KOPT-K1 (cell line): ENCODE data around the gene OSR1.
"Not testable (repeated sequence)": the region's sequence is repeated elsewhere in the genome, so short reads cannot be mapped to it uniquely, and the experiment has no call there.

Experiments used
- H3K27ac ChIP-seq: fragments of 200-600 bp; sonication (generic); 2 replicates; pipeline ENCODE4 v1.5.1; 2016; ENCODE audit warnings: antibody characterized with exemption, mild to moderate bottlenecking, low read depth, low read length; ENCODE audit not compliant: poor library complexity, severe bottlenecking
- H3K36me3 ChIP-seq: fragments of 200-600 bp; sonication (generic); 2 replicates; pipeline ENCODE4 v1.5.1; 2017; ENCODE audit warnings: antibody characterized with exemption, mild to moderate bottlenecking, low read length, moderate library complexity; ENCODE audit not compliant: insufficient read depth
- H3K9me3 ChIP-seq: fragments of 200-600 bp; sonication (generic); 2 replicates; pipeline ENCODE4 v1.5.1; 2017; ENCODE audit warnings: antibody characterized with exemption, low read length, mild to moderate bottlenecking; ENCODE audit not compliant: insufficient read depth, poor library complexity, severe bottlenecking

OSR1 gene

DNA sequence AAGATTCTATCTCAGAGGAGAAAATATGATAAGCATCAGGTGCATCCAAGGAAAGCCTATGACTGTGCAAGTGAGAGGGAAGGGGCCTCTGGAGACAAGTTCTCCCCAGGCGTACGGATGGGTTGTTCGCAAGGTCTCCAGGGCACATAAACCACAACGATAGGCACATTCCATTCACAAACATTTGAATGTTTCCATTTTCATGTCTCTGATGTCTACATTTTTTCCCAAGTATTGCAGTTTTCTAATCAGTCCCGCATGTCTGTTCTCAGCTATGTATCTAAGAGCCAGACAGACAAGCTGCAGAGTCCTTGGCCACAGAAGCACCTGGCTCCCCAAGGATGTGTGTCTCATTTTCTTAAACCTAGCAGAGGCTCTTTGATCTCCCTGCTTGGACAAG is 28.0 kb downstream of the OSR1 start:
- Histone ChIP-seq H3K9me3 (no peaks in the 10 kb centered on the region), H3K27ac (no peak overlapping the region), H3K36me3 (no peaks in the 10 kb centered on the region)

DNA sequence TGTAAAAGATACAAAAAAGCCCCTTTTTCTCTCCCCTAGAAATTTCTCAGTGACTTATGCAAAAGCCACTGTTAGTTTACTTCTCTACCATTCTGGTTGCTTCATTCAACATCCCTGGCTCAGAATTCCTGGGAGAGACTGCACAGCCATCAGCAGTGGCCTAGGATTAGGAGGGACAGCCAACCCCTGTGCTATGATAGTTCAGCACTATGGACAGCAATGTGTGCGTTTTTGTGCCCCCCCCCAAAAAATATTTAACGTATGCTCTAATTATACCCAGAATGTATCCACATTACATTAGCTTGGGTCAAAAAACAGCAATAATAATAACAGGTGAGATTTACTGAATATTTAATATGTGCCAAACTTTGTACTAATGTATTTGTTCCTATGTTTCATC is 29.0 kb downstream of the OSR1 start:
- Histone ChIP-seq H3K36me3 (no peaks in the 10 kb centered on the region), H3K9me3 (no peaks in the 10 kb centered on the region), H3K27ac (no peak overlapping the region)

DNA sequence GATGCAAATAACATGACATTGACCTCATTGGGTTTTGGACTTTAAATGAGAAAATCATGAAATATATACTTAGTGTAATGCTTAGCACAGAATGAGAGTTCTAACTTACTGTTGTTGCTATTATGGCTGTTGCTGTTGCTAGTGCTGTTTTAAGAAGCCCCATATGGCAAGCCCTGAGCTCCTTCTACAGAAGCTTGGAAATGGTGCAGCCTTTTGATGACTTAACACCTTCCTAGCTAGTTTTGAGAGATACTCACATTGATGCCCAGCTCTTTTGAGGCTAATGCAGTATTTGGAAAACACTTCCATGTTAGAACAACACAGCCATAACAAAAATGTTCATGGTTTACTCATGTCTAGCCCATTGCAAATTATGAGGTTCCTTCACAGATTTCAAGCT is 30.9 kb downstream of the OSR1 start:
- H3K36me3 ChIP-seq = no peaks in the 10 kb centered on the region
- H3K27ac ChIP-seq = no peak overlapping the region
- no peaks in the 10 kb centered on the region for H3K9me3 ChIP-seq

GRCh38 chr2:19321946-19322345 is 36.5 kb downstream of the OSR1 start:
- Histone ChIP-seq H3K9me3 (no peaks in the 10 kb centered on the region), H3K27ac (no peak overlapping the region), H3K36me3 (no peaks in the 10 kb centered on the region)

DNA sequence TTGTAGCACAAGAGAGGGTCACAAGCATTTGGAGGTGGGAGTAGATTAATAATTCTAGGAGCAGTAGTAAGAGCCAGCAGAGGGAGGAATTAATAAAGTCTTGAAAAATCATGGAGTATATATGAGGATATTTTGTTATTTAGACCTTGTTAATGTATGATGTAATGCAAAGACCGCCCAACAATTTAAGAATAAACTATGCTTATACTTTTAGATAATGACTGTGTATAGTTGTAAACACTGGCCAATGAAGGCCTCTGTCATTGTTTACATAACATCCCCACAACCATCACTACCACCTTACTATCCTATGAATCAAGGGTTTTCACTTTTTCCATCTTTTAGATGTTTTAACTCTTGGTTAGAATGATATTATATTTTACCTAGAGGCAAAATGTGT is 37.6 kb downstream of the OSR1 start:
- Histone ChIP-seq H3K36me3 (no peaks in the 10 kb centered on the region), H3K9me3 (no peaks in the 10 kb centered on the region), H3K27ac (no peak overlapping the region)

- no peak overlapping the region for H3K27ac ChIP-seq
- no peaks in the 10 kb centered on the region for H3K9me3 ChIP-seq
- H3K36me3 ChIP-seq = no peaks in the 10 kb centered on the region
Measured at GRCh38 chr2:19319698-19320097, 38.7 kb downstream of the OSR1 start.

GRCh38 chr2:19319064-19319463 is 39.4 kb downstream of the OSR1 start:
- Histone ChIP-seq H3K9me3 (no peaks in the 10 kb centered on the region), H3K27ac (no peak overlapping the region), H3K36me3 (no peaks in the 10 kb centered on the region)

GRCh38 chr2:19313553-19313952 is 44.9 kb downstream of the OSR1 start:
- Histone ChIP-seq H3K9me3 (no peaks in the 10 kb centered on the region), H3K27ac (no peak overlapping the region), H3K36me3 (no peaks in the 10 kb centered on the region)

DNA sequence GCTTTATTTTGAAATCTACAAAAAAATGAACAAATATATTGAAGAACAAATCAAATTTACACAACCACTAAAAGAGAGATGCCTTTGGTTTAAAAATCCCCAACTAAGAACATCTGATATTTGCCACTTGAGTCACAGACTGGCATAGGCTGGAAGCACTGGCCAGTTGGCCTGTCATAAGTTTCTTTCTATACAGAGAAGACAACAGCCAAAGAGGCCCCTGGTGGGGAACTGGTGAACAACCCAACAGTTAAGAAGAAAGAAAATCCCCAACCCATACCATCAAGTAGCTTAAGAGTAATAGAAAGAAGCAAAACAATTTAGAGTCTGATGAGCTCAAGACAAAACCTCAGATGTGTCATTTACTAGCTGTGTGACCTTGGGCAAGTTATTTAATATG is 45.5 kb downstream of the OSR1 start:
- H3K9me3 ChIP-seq = no peaks in the 10 kb centered on the region
- H3K27ac ChIP-seq = no peak overlapping the region
- no peaks in the 10 kb centered on the region for H3K36me3 ChIP-seq

GRCh38 chr2:19306065-19306464 is 52.4 kb downstream of the OSR1 start:
- not testable (repeated sequence) for H3K27ac ChIP-seq, H3K9me3 ChIP-seq, H3K36me3 ChIP-seq

DNA sequence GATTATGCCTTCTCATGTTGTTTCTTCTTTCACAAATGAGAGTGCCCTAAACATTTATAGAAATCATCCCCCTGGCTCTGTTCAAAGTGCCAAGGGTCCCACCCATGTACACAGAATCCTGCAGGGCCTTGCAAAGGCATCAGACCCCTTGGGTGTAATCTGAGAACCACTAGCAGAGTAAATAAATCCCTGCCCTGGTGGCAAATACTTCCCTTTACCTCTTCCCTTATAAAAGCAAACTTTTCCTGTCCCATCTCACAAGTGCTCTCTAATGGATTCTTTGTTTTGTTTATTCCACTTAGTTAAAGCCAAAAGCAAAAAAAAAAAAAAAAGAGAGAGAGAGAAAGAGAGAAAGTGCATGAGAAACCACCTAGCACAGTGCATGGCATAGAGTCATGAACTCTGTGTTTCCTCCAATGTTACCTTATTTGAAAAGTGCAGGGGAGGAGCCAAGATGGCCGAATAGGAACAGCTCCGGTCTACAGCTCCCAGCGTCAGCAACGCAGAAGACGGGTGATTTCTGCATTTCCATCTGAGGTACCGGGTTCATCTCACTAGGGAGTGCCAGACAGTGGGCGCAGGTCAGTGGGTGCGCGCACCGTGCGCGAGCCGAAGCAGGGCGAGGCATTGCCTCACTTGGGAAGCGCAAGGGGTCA is 52.9 kb downstream of the OSR1 start:
- H3K36me3 ChIP-seq, H3K27ac ChIP-seq, H3K9me3 ChIP-seq: not testable (repeated sequence)

- H3K27ac ChIP-seq = no peak overlapping the region
- H3K36me3 ChIP-seq = no peaks in the 10 kb centered on the region
- H3K9me3 ChIP-seq = no peaks in the 10 kb centered on the region
Measured at GRCh38 chr2:19301706-19302105, 56.7 kb downstream of the OSR1 start.
